Right cardiac atrium (tissue), 5 donors: ENCODE measurements around the gene EDARADD. TPM values are rescaled to one million over a fixed set of nuclear protein-coding genes. Genes with fewer than 3 reads are reported as not detected.

ENCODE experiments used
- ATAC-seq, 2 donors: fragments of 200-7000 bp; cut with Tn5 transposase; one replicate each; pipeline versions ENCODE4 v1.8.0 to v1.9.1; 2020; ENCODE audit warnings: moderate library complexity in 2 of 2, mild to moderate bottlenecking in 1 of 2
- DNase-seq, 3 donors: peaks; one replicate each; pipeline ENCODE4 v3.0.0-alpha.2; 2020
- H3K27ac ChIP-seq: one replicate; pipeline ENCODE4 v1.5.1; 2013; ENCODE audit warnings: mild to moderate bottlenecking, low read length, control low read depth, moderate library complexity
- H3K27me3 ChIP-seq: one replicate; pipeline ENCODE4 v1.6.1; 2013; ENCODE audit not compliant: control insufficient read depth, insufficient read depth
- H3K4me1 ChIP-seq: one replicate; pipeline ENCODE4 v1.6.1; 2013; ENCODE audit warnings: low read length; ENCODE audit not compliant: control insufficient read depth, insufficient read depth
- H3K4me3 ChIP-seq: one replicate; pipeline ENCODE4 v1.5.1; 2013; ENCODE audit warnings: low read length, control low read depth
- H3K9me3 ChIP-seq: one replicate; pipeline ENCODE4 v1.6.1; 2013; ENCODE audit warnings: low read length; ENCODE audit not compliant: control insufficient read depth
- WGBS: extraction: QIAGEN DNeasy Blood & Tissue Kit; methylation state at CpG from one replicate; pipeline ENCODE4 v1.1.7; 2013; 5-methylcytosine and 5-hydroxymethylcytosine counted together
- intact Hi-C, 4 donors: fragments of 100-400 bp; cut with DNase I; formaldehyde crosslinking; loops; one replicate each; pipeline versions ENCODE4 v1.11.0 to v1.14.0; 2022 to 2023
- polyA plus RNA-seq: library from polyadenylated mRNA; stranded (reverse); fragments of 200-250 nt; gene quantifications from one replicate; pipeline ENCODE4 v1.2.3, GENCODE V29; 2013
- total RNA-seq, 4 donors: library from RNA; stranded (reverse); fragmentation: NEBNext Ultra II Directional; extraction: Animal tissue kit (Norgen Biotek cat#: 25700); gene quantifications; one replicate each; pipeline ENCODE4 v1.2.1, GENCODE V29; 2021
- donor health status: healthy with polysubstance abuse.
- donor health status: DM: no; HTN: yes; CAD: no.
- donor health status: DM: no; HTN: no; CAD: no.
- donor health status: DM: no; HTN: yes; CAD: no; lungs with severe emphysema.
- donor health status: DM: yes; HTN: yes; CAD: no.

EDARADD gene
- total and polyA plus RNA-seq, 5 donors = 0.11 to 0.40 (median 0.25) TPM

- no peaks in the 10 kb centered on the region for H3K4me1 ChIP-seq
- no peaks in the 10 kb centered on the region for H3K9me3 ChIP-seq
- 10% methylated on average over 26 of the region's 26 CpGs for WGBS
- DNase-seq = peak in 2 of 3 donors; percentile 35 to 71
- no peaks in the 10 kb centered on the region for H3K27me3 ChIP-seq
- H3K4me3 ChIP-seq = peak overlapping the region; percentile 71
- peak; percentile 49 to 58 for ATAC-seq
- intact Hi-C loops = no loop called here
- H3K27ac ChIP-seq = peak overlapping the region; percentile 68
These were observed 129.0 kb downstream of the EDARADD start for GRCh38 chr1:236522937-236523703.

DNA sequence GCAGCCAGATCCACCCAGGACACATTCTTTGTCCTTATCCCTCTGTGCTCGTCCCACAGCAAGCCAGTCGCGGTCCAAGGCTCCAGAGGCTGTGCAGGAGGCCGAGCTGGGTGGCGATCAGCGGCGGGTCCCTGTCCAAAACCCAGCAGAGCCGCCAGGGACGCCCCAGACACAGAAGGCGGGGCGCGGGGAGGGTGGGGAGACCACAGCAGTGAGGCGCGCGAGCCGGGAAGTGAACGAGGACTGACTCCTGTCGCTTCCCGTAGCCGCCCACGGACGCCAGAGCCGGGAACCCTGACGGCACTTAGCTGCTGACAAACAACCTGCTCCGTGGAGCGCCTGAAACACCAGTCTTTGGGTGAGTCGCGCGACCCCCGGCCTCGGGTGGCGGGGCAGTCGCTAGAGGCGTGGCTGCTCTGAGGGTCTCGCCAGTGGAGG, 129.6 kb downstream of the EDARADD start, which contains the start of gene LGALS8:
TSS of gene LGALS8 (plus strand) at position 279 of the 438 bp plus-strand sequence. CDS start 2,089 bp downstream, outside the sequence.
- no peaks in the 10 kb centered on the region for H3K9me3 ChIP-seq
- H3K4me1 ChIP-seq = no peaks in the 10 kb centered on the region
- ATAC-seq (peak; percentile 96 to 97), DNase-seq (peak; percentile 94 to 97 (median 97))
- peak within 1 kb of the TSS; percentile 71 for H3K4me3 ChIP-seq
- peak within 1 kb of the TSS; percentile 76 for H3K27ac ChIP-seq
- no peaks in the 10 kb centered on the region for H3K27me3 ChIP-seq
- intact Hi-C loops = no loop called here
- WGBS = under 1% methylated on average over 35 of the region's 35 CpGs

GRCh38 chr1:236524142-236524894, 130.2 kb downstream of the EDARADD start:
- WGBS = under 1% methylated on average over 32 of the region's 32 CpGs
- DNase-seq (peak in 2 of 3 donors; percentile 24 to 61), ATAC-seq (peak; percentile 77 to 81)

DNA sequence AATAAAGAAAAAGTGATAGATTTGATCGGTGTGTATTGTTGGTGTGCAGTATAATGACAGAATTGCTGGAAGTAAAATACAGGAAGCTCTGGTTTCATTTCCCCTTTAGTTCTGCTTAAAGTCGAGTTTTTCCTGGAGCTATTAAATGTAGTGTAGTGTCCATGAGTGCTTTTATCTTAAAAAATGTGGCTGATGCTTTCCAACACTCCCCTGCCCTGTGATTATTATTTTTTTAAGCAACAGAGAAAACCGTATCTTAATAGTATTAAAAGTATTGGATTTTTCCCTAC, 130.8 kb downstream of the EDARADD start:
- Histone ChIP-seq H3K4me1 (no peaks in the 10 kb centered on the region), H3K27me3 (no peaks in the 10 kb centered on the region), H3K9me3 (no peaks in the 10 kb centered on the region), H3K4me3 (peak overlapping the region; percentile 71), H3K27ac (no peak overlapping the region)
- 7% methylated on average over 3 of the region's 3 CpGs for WGBS
- ATAC-seq = no peak
- no peak for DNase-seq
- intact Hi-C loops = no loop called here

More at GRCh38 chr1:236524142-236524894, 130.2 kb downstream of the EDARADD start:
- Histone ChIP-seq H3K4me1 (no peaks in the 10 kb centered on the region), H3K9me3 (no peaks in the 10 kb centered on the region), H3K4me3 (peak overlapping the region; percentile 71), H3K27ac (peak overlapping the region; percentile 76), H3K27me3 (no peaks in the 10 kb centered on the region)
- intact Hi-C loops = no loop called here

- intact Hi-C loops = no loop called here
- 67% methylated on average over 3 of the region's 3 CpGs for WGBS
- Histone ChIP-seq H3K4me1 (no peaks in the 10 kb centered on the region), H3K27me3 (no peaks in the 10 kb centered on the region), H3K4me3 (no peak overlapping the region), H3K9me3 (no peaks in the 10 kb centered on the region), H3K27ac (no peak overlapping the region)
- DNase-seq = no peak
- no peak for ATAC-seq
These were observed 132.0 kb downstream of the EDARADD start for GRCh38 chr1:236526079-236526478.

- Histone ChIP-seq H3K9me3 (no peaks in the 10 kb centered on the region), H3K27me3 (no peaks in the 10 kb centered on the region), H3K4me3 (no peak overlapping the region), H3K4me1 (peaks cover 5% of the 10 kb centered on the region), H3K27ac (no peak overlapping the region)
- 92% methylated on average over 1 of the region's 1 CpG for WGBS
- ATAC-seq (no peak), DNase-seq (no peak)
- intact Hi-C loops = no loop called here
These were observed 136.2 kb downstream of the EDARADD start for GRCh38 chr1:236530286-236530685.

DNA sequence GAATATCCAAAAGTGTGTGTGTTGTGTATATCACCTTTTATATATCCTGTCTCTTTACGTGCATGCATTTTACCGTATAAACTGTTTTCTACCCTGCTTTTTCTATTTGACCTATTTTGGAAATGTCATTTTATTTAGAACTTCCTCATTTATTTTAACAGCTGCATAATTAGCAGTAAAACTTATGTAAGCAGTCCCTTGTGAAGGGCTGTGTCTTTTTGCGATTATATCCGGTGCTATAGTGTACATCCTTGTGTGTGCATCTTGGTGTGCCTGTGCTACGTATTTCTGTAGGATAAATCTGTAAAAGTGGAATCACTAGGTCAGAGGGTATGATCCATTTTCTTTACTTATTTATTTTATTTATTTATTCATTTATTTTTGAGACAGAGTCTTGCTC, 136.9 kb downstream of the EDARADD start:
- H3K9me3 ChIP-seq = no peaks in the 10 kb centered on the region
- no peak overlapping the region for H3K4me3 ChIP-seq
- 77% methylated on average over 5 of the region's 5 CpGs for WGBS
- intact Hi-C loops = no loop called here
- no peak for ATAC-seq
- peaks cover 5% of the 10 kb centered on the region for H3K4me1 ChIP-seq
- H3K27me3 ChIP-seq = no peaks in the 10 kb centered on the region
- DNase-seq = no peak
- no peak overlapping the region for H3K27ac ChIP-seq

DNA sequence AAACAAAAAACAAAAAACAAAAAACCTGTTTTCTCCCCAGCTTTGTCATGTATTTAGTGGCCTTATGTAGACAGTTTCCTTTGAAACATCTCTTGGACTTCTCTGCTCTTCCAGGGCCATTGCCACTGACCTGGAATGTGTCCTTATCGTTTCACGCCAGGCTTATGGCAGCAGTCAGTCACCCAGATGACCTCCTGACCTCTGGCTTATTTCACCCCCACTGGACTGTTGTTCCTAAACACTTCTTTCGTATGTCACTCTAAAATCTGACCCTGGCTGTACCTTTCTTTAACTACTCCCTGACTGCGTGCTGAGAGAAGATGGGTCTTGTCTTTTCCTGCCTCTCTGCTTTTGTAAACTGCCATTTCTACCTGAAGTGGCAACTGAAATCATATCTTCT, 138.8 kb downstream of the EDARADD start:
- Histone ChIP-seq H3K27ac (no peak overlapping the region), H3K9me3 (no peaks in the 10 kb centered on the region), H3K4me3 (no peak overlapping the region), H3K27me3 (no peaks in the 10 kb centered on the region), H3K4me1 (peaks cover 5% of the 10 kb centered on the region)
- intact Hi-C loops = no loop called here
- no peak for DNase-seq
- 64% methylated on average over 4 of the region's 4 CpGs for WGBS
- ATAC-seq = no peak

DNA sequence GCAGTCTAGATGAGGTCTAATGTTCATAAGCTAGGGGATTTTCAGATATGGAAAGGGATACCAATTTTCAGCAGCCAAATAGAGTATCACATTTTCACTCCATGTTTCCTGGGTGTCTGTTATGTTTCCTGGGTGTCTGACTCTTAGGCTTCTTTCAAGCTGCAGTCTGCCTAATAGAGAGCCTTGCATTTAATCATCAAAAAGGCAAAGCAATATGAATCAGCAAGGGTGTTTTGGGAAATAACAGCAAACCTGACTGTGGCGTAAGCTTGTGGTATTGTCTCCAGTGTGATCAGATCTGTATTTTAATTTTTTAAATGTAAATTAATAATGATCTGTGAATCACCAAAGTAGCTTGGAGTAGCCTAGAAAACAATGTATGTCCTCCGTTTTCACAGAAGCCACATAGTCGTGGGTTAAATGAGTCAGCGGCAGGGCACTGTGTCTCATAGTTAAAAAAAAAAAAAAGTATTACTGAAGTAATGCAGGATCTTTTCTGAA, 140.1 kb downstream of the EDARADD start:
- H3K27me3 ChIP-seq = no peaks in the 10 kb centered on the region
- H3K9me3 ChIP-seq = no peaks in the 10 kb centered on the region
- intact Hi-C loops = no loop called here
- WGBS = 77% methylated on average over 4 of the region's 4 CpGs
- no peak for ATAC-seq
- H3K27ac ChIP-seq = no peak overlapping the region
- H3K4me1 ChIP-seq = peaks cover 5% of the 10 kb centered on the region
- no peak overlapping the region for H3K4me3 ChIP-seq
- no peak for DNase-seq
